HepG2 (cell line): ENCODE data around the gene ZBTB7B. TPM values are rescaled to one million over a fixed set of nuclear protein-coding genes. Genes with fewer than 3 reads are reported as not detected.
A peak's percentile ranks its signal among the peaks of the same experiment; 100 is the strongest.

ENCODE experiments used
- ATAC-seq: fragments of 200-7000 bp; cut with Tn5 transposase; 3 replicates; pipeline ENCODE4 v1.9.1; 2020; ENCODE audit warnings: mild to moderate bottlenecking, moderate library complexity
- BruUV-seq: library from RNA; stranded (reverse); fragments of 400-500 nt; replicated peaks from 2 replicates; lab custom pipeline; 2021; lab: Mats Ljungman, UMichigan
- CTCF ChIA-PET: fragments of 300-600 bp; formaldehyde crosslinking; extraction: SDS; loops from one replicate; lab custom pipeline; 2021; ENCODE audit warnings: low total read pairs, inconsistent platforms, low intra/inter-chr PET ratio; lab: Yijun Ruan, JAX
- POLR2A ChIA-PET: fragments of 350-600 bp; sonication (Branson Sonifier 250); formaldehyde crosslinking; loops from one replicate; lab custom pipeline; 2020; ENCODE audit warnings: antibody characterized with exemption, inconsistent platforms; lab: Yijun Ruan, JAX
- DNase-seq: peaks from one replicate; pipeline ENCODE4 v3.0.0-alpha.2; 2015; ENCODE audit warnings: low spot score
- FAIRE-seq: peaks from 3 replicates; lab custom pipeline; 2011; peaks lifted over from hg19 to GRCh38; lab: Jason Lieb, UNC
- H2AFZ ChIP-seq: one replicate; pipeline ENCODE4 v1.6.1; 2011; ENCODE audit warnings: low read length, inconsistent platforms
- H3K27ac ChIP-seq: fragments of 300-600 bp; 3 replicates; pipeline ENCODE4 v1.8.0; 2011; ENCODE audit warnings: mixed run types, mild to moderate bottlenecking, mixed read lengths, low read length, inconsistent platforms; ENCODE audit not compliant: insufficient read depth; ENCODE audit errors: extremely low read length
- H3K27me3 ChIP-seq, 2 experiments: fragments of 200-600 bp in 1 of 2; 2 replicates in 1 of 2; 3 replicates in 1 of 2; pipeline versions ENCODE4 v1.6.0 to v1.8.0; 2011; ENCODE audit warnings: low read length in 2 of 2, mild to moderate bottlenecking in 2 of 2, moderate library complexity in 2 of 2, inconsistent platforms in 1 of 2; ENCODE audit not compliant: insufficient read depth in 2 of 2, control insufficient read depth in 1 of 2
- H3K36me3 ChIP-seq, 2 experiments: fragments of 200-600 bp in 1 of 2; replicated peaks in 1 of 2; 2 replicates in 1 of 2; 3 replicates in 1 of 2; pipeline versions ENCODE4 v1.5.1 to v1.8.0; 2011; ENCODE audit warnings: low read length in 2 of 2, inconsistent platforms in 1 of 2; ENCODE audit not compliant: insufficient read depth in 2 of 2, control insufficient read depth in 1 of 2
- H3K4me1 ChIP-seq: 2 replicates; pipeline ENCODE4 v1.5.1; 2012; ENCODE audit warnings: low read length, inconsistent platforms; ENCODE audit not compliant: insufficient read depth
- H3K4me2 ChIP-seq: 2 replicates; pipeline ENCODE4 v1.6.0; 2011; ENCODE audit warnings: low read depth, low read length, inconsistent platforms
- H3K4me3 ChIP-seq, 3 experiments: fragments of 200-600 bp in 1 of 3; sonication (generic), shearing (Covaris generic) in 1 of 3; replicated peaks in 1 of 3; 2 replicates each; pipeline ENCODE4 v1.5.1; 2011 to 2016; ENCODE audit warnings: low read length in 3 of 3, inconsistent platforms in 2 of 3, low read depth in 2 of 3, mild to moderate bottlenecking in 2 of 3, control low read depth in 1 of 3, mixed read lengths in 1 of 3; ENCODE audit not compliant: insufficient read depth in 1 of 3
- H3K79me2 ChIP-seq: one replicate; pipeline ENCODE4 v1.6.1; 2011; ENCODE audit warnings: low read length, inconsistent platforms; ENCODE audit not compliant: insufficient read depth
- H3K9ac ChIP-seq: 2 replicates; pipeline ENCODE4 v1.6.0; 2011; ENCODE audit warnings: mild to moderate bottlenecking, low read depth, low read length, inconsistent platforms; ENCODE audit not compliant: insufficient read depth
- H3K9me3 ChIP-seq: 2 replicates; pipeline ENCODE4 v1.5.1; 2012; ENCODE audit warnings: mild to moderate bottlenecking, low read length
- H4K20me1 ChIP-seq: 2 replicates; pipeline ENCODE4 v1.6.0; 2011; ENCODE audit warnings: inconsistent platforms, mild to moderate bottlenecking, low read length, moderate library complexity; ENCODE audit not compliant: insufficient read depth
- CHD2 ChIP-seq: IDR thresholded peaks from 2 replicates; pipeline ENCODE4 v1.6.1; 2011; ENCODE audit warnings: low read depth, low read length, improper control_type of control experiment
- FOSL2 ChIP-seq: sonication (generic); formaldehyde crosslinking; IDR thresholded peaks from 2 replicates; pipeline ENCODE4 v1.4.0; 2020; ENCODE audit warnings: missing genetic modification reagents
- GATA4 ChIP-seq: sonication (generic); IDR thresholded peaks from 2 replicates; pipeline ENCODE4 v1.6.1; 2016; ENCODE audit warnings: antibody characterized with exemption, low read depth, borderline replicate concordance
- MLLT10 ChIP-seq: sonication (generic); formaldehyde crosslinking; IDR thresholded peaks from 2 replicates; pipeline ENCODE4 v1.4.0; 2020; ENCODE audit warnings: missing genetic modification reagents
- ZFP37 ChIP-seq: sonication (generic); formaldehyde crosslinking; IDR thresholded peaks from 2 replicates; pipeline ENCODE4 v1.4.0; 2020; ENCODE audit warnings: missing genetic modification reagents, borderline replicate concordance
- ZNF121 ChIP-seq: sonication (generic); formaldehyde crosslinking; IDR thresholded peaks from 2 replicates; pipeline ENCODE4 v1.5.0; 2020; ENCODE audit warnings: mild to moderate bottlenecking, missing genetic modification reagents
- ZNF143 ChIP-seq: sonication (generic); formaldehyde crosslinking; IDR thresholded peaks from 2 replicates; pipeline ENCODE4 v1.4.0; 2020; ENCODE audit warnings: missing genetic modification reagents
- ZNF598 ChIP-seq: sonication (generic); formaldehyde crosslinking; IDR thresholded peaks from 2 replicates; pipeline ENCODE4 v1.5.1; 2020; ENCODE audit warnings: mild to moderate bottlenecking, missing genetic modification reagents, borderline replicate concordance
- ZNF816 ChIP-seq: sonication (generic); formaldehyde crosslinking; IDR thresholded peaks from 2 replicates; pipeline ENCODE4 v1.8.0; 2022; ENCODE audit warnings: missing genetic modification reagents, mild to moderate bottlenecking, borderline replicate concordance
- WGBS: methylation state at CpG from one replicate; pipeline ENCODE4 v1.1.6; 2017; ENCODE audit warnings: low lambda C conversion rate; 5-methylcytosine and 5-hydroxymethylcytosine counted together
- in situ Hi-C: cut with HindIII; loops from 2 replicates; pipeline ENCODE4 v1.10.0; 2017; ENCODE audit warnings: low pct_unique_long_range_greater_than_20kb; ENCODE audit not compliant: extremely low pct_ligation_motif_present
- intact Hi-C: fragments of 100-400 bp; cut with micrococcal nuclease; formaldehyde crosslinking; loops from one replicate; pipeline ENCODE4 v1.10.0; 2022; ENCODE audit not compliant: unreplicated experiment
- polyA plus RNA-seq, 8 experiments: library from polyadenylated mRNA; depleted of rRNA in 3 of 8; stranded (reverse) in 7 of 8; unstranded in 1 of 8; fragments of >200 nt; fragmentation: Illumina TruSeq in 4 of 8; extraction: Trizol in 4 of 8; gene quantifications; 2 replicates each; pipeline versions ENCODE4 v1.2.1 to v1.2.3, GENCODE V29; 2011 to 2016; ENCODE audit warnings: low read depth in 4 of 8, missing spikeins in 1 of 8, mixed read lengths in 1 of 8; ENCODE audit not compliant: insufficient read depth in 1 of 8
- total RNA-seq, 5 experiments: library from RNA; depleted of rRNA; stranded (reverse); fragments of >200 nt; fragmentation: Illumina TruSeq; extraction: Trizol; gene quantifications; 2 replicates each; pipeline ENCODE4 v1.2.3, GENCODE V29; 2016; ENCODE audit warnings: low read depth in 1 of 5
- TF ChIP-seq, protein P1 (sequence below): sonication (generic); formaldehyde crosslinking; IDR thresholded peaks from 2 replicates; pipeline ENCODE4 v1.9.0; 2021; ENCODE audit warnings: missing genetic modification reagents, borderline replicate concordance
- TF ChIP-seq, protein P2 (sequence below): sonication (generic); formaldehyde crosslinking; IDR thresholded peaks from 2 replicates; pipeline ENCODE4 v1.4.0; 2020; ENCODE audit warnings: missing genetic modification reagents, mild to moderate bottlenecking, borderline replicate concordance
- TF ChIP-seq, protein P3 (sequence below): conservative IDR thresholded peaks from 2 replicates; pipeline ENCODE4 v1.6.1; 2018; ENCODE audit warnings: missing genetic modification reagents

ZBTB7B gene
- total and polyA plus RNA-seq, 2 of the 13 experiments (the other 11 are each of a cell fraction or from before 2014, with no cell fraction given), result 15.5 to 17.5 TPM

DNA sequence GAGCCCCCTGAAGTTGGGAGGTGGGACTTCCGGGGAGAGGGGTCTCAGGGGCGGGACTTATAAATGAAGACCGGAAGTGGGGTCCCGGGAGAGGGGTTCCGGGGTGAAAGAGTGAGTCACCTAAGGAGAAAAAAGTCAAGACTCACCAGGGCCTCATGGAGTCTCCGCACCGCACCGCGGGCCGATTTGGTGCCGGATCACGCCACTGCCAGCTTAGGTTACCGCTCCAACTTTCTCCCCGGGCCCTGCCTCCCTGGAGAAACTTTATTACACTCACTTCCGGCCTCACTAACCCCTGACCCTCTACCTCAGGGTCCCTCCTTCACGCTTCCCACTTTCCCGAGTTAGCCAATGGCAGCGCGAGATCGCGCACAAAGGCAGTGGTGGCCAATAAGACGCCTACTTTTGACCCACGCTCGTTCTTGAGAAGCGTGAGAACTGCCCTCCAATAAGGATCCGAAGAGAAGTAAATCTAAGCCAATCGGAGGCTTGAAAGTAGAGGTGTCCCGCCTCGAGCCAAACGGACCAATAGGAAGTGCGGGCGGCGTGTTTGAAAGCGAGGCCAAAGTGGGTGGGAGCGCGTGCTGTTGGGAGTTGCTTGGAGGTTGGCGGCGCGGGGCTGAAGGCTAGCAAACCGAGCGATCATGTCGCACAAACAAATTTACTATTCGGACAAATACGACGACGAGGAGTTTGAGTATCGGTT is 28.3 kb upstream of the ZBTB7B start, which contains the start of gene CKS1B (continued):
- peak; percentile 78; the same call in 1 of the 2 replicates for TF ChIP-seq ZNF598 (CRISPR knock-in tag)
- no peak for TF ChIP-seq ZNF121 (CRISPR knock-in tag)
- TF ChIP-seq MLLT10 (CRISPR knock-in tag), result no peak
- no peak for TF ChIP-seq ZNF143
- TF ChIP-seq, all 625 proteins: peak for 184

DNA sequence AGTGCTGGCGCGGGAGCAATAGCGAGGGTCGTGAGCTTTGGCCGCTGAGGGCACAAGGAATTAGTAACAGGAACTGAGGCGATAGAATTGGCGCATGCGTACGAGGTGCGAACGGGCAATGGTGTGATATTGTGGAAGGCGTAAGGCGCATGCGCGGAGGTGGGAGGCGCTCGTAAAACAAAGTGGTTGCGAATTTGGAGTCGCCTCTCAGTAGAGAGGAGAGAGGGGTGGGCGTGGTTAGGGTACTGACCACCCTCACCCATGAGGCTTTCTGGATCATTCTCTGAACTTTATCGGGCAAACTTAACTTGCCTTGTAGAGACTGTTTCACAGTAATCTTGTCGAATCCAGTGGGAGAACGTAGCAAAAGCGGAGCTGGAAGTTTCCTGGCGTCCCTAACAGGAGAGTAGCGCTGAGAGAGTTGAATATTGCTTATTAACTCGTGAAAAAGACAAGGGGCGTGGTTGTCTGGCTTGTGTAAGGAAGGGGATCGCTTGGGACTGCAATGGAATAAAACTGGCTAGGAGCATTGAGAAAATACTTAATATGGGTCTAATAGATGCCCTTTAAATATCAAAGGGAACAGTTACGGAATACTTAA is 27.7 kb upstream of the ZBTB7B start:
- ATAC-seq, result peak; percentile 23
- peak overlapping the region; percentile 67 to 84 (median 72) for H3K4me3 ChIP-seq
- under 1% methylated on average over 30 of the region's 30 CpGs for WGBS
- H3K36me3 ChIP-seq, result peaks cover 2 to 18% of the 10 kb centered on the region in 2 experiments
- no peak for FAIRE-seq
- BruUV-seq, result no TSS peak
- no peaks in the 10 kb centered on the region; a peak in 1 of 5 replicates for H3K27me3 ChIP-seq
- peak; percentile 95 for DNase-seq
- H3K9me3 ChIP-seq, result no peaks in the 10 kb centered on the region
- H2AFZ ChIP-seq, result no peak overlapping the region
- H3K27ac ChIP-seq, result peak overlapping the region; percentile 100
- CTCF ChIA-PET, result interaction anchor here (1.1 kb wide), 1 partner anchor 43 kb away, joined by 3 read pairs; no protein-coding TSS in a partner anchor
- in situ Hi-C loops (no loop called here), intact Hi-C loops (loop anchor here (2.0 kb wide), 1 partner anchor 88 kb away; the partner anchor contains the start of gene EFNA4)
- H3K79me2 ChIP-seq, result peaks cover 63% of the 10 kb centered on the region
- POLR2A ChIA-PET, result interaction anchor here (0.7 to 6.6 kb wide), 12 partner anchors 9 to 151 kb away, joined by 3 to 148 read pairs (median 4); partner anchors contain the start of genes ADAM15, FLAD1, LENEP and PBXIP1
- H3K4me1 ChIP-seq, result peaks cover 55% of the 10 kb centered on the region
- peak overlapping the region; percentile 98 for H3K9ac ChIP-seq
- H4K20me1 ChIP-seq, result no peaks in the 10 kb centered on the region
- peak overlapping the region; percentile 93 for H3K4me2 ChIP-seq
- TF ChIP-seq ZNF816 (CRISPR knock-in tag) (peak; percentile 81; the same call in 1 of the 2 replicates), ZFP37 (CRISPR knock-in tag) (no peak), GATA4 (no peak), FOSL2 (CRISPR knock-in tag) (no peak), CHD2 (no peak)
- TF ChIP-seq, protein P1, sequence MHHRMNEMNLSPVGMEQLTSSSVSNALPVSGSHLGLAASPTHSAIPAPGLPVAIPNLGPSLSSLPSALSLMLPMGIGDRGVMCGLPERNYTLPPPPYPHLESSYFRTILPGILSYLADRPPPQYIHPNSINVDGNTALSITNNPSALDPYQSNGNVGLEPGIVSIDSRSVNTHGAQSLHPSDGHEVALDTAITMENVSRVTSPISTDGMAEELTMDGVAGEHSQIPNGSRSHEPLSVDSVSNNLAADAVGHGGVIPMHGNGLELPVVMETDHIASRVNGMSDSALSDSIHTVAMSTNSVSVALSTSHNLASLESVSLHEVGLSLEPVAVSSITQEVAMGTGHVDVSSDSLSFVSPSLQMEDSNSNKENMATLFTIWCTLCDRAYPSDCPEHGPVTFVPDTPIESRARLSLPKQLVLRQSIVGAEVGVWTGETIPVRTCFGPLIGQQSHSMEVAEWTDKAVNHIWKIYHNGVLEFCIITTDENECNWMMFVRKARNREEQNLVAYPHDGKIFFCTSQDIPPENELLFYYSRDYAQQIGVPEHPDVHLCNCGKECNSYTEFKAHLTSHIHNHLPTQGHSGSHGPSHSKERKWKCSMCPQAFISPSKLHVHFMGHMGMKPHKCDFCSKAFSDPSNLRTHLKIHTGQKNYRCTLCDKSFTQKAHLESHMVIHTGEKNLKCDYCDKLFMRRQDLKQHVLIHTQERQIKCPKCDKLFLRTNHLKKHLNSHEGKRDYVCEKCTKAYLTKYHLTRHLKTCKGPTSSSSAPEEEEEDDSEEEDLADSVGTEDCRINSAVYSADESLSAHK (CRISPR knock-in tag), result no peak
- TF ChIP-seq, protein P2, sequence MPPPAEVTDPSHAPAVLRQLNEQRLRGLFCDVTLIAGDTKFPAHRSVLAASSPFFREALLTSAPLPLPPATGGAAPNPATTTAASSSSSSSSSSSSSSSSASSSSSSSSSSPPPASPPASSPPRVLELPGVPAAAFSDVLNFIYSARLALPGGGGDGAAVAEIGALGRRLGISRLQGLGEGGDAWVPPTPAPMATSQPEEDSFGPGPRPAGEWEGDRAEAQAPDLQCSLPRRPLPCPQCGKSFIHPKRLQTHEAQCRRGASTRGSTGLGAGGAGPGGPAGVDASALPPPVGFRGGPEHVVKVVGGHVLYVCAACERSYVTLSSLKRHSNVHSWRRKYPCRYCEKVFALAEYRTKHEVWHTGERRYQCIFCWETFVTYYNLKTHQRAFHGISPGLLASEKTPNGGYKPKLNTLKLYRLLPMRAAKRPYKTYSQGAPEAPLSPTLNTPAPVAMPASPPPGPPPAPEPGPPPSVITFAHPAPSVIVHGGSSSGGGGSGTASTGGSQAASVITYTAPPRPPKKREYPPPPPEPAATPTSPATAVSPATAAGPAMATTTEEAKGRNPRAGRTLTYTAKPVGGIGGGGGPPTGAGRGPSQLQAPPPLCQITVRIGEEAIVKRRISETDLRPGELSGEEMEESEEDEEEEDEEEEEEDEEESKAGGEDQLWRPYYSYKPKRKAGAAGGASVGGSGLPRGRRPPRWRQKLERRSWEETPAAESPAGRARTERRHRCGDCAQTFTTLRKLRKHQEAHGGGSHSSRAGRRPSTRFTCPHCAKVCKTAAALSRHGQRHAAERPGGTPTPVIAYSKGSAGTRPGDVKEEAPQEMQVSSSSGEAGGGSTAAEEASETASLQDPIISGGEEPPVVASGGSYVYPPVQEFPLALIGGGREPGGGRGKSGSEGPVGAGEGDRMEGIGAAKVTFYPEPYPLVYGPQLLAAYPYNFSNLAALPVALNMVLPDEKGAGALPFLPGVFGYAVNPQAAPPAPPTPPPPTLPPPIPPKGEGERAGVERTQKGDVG (CRISPR knock-in tag), result no peak
- TF ChIP-seq, protein P3, sequence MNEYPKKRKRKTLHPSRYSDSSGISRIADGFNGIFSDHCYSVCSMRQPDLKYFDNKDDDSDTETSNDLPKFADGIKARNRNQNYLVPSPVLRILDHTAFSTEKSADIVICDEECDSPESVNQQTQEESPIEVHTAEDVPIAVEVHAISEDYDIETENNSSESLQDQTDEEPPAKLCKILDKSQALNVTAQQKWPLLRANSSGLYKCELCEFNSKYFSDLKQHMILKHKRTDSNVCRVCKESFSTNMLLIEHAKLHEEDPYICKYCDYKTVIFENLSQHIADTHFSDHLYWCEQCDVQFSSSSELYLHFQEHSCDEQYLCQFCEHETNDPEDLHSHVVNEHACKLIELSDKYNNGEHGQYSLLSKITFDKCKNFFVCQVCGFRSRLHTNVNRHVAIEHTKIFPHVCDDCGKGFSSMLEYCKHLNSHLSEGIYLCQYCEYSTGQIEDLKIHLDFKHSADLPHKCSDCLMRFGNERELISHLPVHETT (CRISPR knock-in tag), result no peak
